Stimulated activated CD4-positive, alpha-beta T cell treated with anti-CD3 and anti-CD28 coated beads, Interleukin-2, amount 100 ng/mL, for 48 hours (primary cell): ENCODE data around the gene POLN.

ENCODE experiments used
- DNase-seq, 2 donors: peaks; one replicate each; pipeline ENCODE4 v3.0.0-alpha.2; 2020

POLN gene

GRCh38 chr4:2262145-2262943 lies 20.4 kb upstream of the POLN start:
- peak; percentile 95 for DNase-seq

DNA sequence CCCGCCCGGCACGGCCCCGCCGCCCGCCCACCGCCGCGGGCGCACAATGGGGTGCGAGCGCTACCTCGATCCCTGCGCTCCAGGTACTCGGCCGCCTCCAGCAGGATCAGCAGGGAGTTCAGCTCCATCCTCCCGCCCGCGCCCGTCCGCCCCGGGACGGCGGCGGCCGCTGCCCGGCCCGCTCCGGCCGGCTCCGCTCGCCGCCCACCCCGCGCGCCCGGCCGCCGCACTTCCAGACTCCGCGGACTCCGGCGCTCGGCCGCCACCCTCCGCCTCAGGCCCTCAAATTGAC lies 19.9 kb upstream of the POLN start, which contains the start of gene MXD4:
Gene MXD4 (minus strand): TSS at position 257 of the 292 bp plus-strand sequence. CDS start 129 bp downstream, at position 128.
- DNase-seq = no peak

DNA sequence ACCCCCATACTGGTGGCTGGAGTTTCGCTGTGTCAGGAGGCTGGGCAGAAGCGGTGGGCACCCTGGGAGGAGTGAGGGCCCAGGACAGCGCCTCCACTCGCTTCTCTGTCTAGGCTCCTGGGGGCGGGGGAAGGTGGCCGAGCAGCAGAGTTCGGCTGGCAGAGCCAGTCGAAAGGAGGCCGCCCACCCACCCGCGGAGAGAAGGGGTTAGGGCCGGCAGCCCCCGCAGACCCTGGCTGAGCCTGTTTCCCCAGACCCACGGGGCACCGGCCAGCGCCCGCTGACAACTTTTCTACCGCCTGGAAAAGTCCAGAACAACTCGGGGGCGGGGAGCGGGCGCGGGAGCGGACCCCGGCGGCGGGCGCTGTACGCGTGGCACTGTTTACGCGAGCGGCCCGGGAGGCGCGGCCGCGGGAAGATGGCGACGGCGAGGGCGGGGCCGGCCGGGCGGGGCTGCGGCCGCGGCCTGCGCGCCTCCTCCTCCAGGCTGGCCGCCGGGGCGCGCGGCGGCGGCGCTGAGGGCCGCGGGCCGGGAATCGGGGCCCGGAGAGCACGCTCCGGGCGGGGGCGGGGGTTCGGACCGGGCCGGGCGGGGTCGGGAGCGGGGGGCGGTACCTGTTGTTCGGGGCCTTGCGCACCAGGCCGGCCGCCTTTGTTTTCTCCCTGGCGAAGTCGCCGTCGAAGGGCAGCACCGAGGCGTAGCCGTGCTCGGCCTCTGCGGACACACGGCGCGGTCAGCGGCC lies 19.4 kb upstream of the POLN start:
- DNase-seq = peak; percentile 47 to 62

- DNase-seq = no peak
Measured at GRCh38 chr4:2260344-2261109, 18.6 kb upstream of the POLN start.

DNA sequence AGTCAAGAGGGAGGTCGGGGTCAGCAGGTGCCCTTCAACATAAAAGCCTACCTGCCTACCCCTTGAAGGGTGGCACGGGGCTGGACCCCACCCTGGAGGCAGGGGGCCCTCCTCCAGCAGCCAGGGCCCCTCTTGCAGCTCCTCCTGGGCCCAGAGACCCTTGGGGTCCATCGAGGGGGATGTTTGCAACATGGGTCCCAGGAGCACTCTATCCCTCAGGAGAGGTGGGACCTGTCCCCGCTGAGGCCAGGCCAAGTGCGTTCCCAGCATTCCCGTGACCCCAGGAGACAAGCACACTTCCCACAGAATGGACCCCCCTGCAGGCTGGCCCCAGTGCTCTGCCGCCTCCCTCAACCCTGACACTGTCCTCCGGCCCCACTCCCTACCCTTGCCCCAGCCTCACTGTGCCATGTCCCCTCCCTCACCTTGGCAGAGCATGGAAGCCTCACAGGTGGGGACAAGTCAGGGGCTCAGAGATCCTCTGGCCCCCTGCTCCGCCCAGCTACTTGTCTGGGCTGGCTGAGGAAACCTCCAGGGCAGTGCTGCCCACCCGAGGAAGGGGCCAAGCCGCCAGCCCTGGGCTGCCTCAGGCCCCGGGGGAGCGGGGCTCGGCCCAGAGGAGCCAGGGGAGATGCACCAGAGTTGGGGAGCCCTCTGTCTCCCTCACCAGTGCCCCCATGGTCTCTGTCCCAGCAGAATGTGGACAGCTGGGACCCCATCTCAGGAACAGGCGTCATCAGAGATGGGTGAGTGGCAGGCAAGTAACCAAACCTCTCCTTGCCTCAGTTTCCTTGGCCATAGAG lies 17.8 kb upstream of the POLN start:
- DNase-seq = no peak

GRCh38 chr4:2259036-2259540 lies 17.2 kb upstream of the POLN start:
- no peak for DNase-seq

GRCh38 chr4:2258091-2259035 lies 16.4 kb upstream of the POLN start:
- no peak for DNase-seq

GRCh38 chr4:2257361-2258081 lies 15.6 kb upstream of the POLN start:
- no peak for DNase-seq

GRCh38 chr4:2256781-2257191 lies 14.9 kb upstream of the POLN start:
- DNase-seq = no peak

GRCh38 chr4:2256156-2256731 lies 14.3 kb upstream of the POLN start:
- no peak for DNase-seq

DNA sequence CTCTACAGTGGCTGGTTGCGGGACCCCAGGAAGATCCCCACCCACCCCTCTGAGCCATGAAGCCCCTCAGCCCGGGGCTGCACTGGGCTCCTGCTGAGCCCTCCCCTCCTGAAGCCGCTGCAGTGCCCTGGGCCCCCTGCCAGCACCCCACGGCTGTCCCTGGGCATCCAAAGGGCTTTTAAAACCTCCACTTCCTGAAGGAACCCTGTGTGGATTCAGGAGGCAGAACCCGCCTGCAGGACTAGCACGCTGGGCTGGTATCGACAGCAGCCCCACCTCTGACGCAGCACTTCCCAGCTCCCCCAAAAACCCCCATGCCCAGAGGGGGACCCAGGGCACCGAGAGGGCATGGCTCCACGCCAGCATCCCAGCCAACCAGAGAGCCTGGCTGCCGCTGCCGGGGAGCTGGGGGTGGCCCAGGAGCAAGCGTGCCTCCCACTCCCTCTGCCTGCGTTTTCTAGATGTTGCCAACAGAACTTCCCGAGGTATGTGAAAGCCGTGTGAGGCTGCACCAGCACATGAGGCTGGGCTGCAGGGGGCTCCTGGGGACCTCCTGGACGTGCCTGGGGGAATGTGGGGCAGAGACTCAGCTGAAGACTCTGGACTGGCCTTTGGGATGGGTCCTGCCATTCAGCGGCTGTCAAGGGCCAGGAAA lies 13.7 kb upstream of the POLN start:
- DNase-seq = no peak

DNA sequence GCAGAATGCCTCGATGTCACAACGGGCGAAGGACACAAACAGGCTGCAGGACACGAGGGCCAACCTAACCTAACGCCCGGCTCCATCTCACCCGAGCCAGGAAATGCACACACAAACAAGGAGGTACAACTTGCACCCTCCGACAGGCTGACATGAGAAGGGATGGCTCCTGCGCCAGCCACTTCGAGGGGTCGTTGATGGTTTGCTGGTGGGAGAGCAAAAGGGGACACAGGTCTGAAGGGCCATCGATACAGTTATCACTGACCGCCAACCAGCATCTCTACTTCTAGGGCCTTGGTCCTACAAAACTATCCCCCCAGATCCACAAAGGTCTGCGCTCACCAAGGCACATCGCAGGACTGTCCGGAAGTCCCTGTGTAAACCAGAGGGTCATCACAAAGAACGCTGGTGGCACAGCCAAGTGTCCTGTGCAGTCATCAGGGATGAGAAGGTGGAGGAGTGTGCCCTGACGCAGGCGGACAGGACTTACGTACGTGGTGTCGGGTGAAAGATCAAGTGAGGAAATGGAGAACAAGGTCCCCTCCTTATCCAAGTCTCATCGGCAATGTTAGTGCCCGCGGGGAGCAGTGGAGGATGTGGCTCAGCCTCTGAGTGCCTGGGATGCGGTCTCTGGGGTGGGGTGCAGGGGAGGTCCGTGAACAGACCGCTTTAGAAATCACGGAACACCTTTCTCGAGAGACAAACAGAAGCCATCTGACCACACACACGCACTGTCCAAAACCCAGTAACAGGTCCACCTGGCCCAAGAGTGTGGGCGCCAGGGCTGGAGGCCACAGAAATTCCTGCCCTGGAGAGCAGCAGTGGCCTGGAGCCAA lies 13.0 kb upstream of the POLN start:
- DNase-seq = no peak

GRCh38 chr4:2253160-2254084 lies 11.5 kb upstream of the POLN start:
- no peak for DNase-seq

GRCh38 chr4:2252530-2253091 lies 10.7 kb upstream of the POLN start:
- DNase-seq = no peak

DNA sequence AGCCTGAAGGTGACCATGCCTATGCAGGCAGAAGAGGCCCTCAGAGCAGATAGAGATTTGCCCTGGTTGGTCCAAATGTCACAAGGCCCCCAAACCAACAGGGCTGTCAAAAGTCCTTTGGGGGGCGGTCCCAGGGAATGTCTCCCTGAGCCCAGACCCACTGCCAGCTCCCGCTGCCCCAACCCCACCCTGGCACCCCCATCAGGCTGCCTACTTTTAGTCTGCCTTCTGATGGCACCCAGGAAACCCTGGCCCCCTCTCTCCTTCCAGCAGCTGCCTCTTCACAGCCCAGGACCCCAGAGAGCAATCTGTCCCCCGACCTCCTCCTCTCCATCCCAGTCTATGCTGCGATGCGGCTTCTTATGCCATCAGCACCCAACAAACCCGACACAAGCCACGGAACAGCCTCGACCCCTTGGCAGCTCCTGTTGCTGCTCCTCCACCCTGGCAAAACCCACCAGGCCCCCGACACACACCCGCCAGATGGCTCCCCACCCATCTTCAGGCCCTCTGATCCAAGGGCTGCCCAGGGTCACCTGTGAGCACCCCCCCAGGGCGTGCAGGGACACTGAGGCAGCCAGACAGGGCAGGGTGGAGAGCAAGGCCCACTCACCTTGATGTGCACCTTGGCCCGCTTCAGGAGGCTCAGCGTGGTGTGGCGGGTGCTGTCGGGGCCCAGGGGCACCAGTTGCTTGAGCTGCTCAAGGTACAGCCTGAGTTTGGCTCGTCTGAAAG lies 10.0 kb upstream of the POLN start:
- no peak for DNase-seq

DNA sequence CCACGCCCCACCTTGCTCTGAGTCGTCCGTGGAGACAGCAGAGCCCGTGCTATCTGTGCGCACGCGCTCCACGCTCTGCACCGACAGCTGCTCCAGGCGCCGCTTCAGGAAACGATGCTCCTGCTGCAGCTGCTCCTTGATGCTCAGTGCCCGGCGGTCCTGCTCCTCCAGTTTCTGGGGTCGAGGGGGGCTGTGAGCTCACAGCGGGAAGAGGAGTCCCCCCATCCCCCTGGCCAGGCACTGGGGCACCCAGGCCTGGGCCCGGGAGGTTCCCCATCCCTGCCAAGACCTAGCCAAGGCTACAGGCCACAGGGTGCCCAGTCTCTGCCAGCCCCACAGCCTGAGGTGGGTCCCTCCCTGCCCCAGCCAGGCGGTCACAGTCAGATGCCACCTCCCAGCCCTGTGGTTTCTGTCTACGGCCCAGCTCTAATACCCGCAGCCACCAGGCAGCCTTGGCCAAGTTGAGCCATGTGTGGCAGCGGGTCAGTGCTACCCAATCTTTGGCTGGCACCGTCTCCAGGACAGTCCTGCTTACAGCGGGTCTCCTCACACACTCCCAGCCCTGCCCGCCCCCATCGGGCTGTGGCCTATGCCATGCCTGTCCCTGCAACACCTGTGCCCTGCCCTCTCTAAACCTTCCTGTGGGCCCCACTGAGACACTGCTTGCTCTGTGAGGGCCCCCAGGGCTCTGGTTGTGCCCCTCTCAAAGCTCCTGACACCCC lies 9.3 kb upstream of the POLN start:
- DNase-seq = no peak
